Keratinocyte (primary cell): ENCODE results near the gene KCNN1. TPM values are rescaled to one million over a fixed set of nuclear protein-coding genes. Genes with fewer than 3 reads are reported as not detected.

Experiments
- DNase-seq: peaks from one replicate; pipeline ENCODE4 v3.0.0-alpha.2; 2011; ENCODE audit warnings: low read depth, missing footprints, low spot score
- FAIRE-seq: peaks from 2 replicates; lab custom pipeline; 2011; peaks lifted over from hg19 to GRCh38; lab: Jason Lieb, UNC
- H2AFZ ChIP-seq: 2 replicates; pipeline ENCODE4 v1.6.0; 2012; ENCODE audit warnings: low read length, control low read depth, inconsistent platforms; ENCODE audit not compliant: control insufficient read depth
- H3K27ac ChIP-seq: 2 replicates; pipeline ENCODE4 v1.5.1; 2011; ENCODE audit warnings: low read length; ENCODE audit not compliant: control insufficient read depth, insufficient read depth
- H3K27me3 ChIP-seq: 3 replicates; pipeline ENCODE4 v1.6.0; 2011; ENCODE audit warnings: low read length; ENCODE audit not compliant: control insufficient read depth, insufficient read depth; ENCODE audit errors: extremely low read depth
- H3K36me3 ChIP-seq, 2 experiments: 2 replicates in 1 of 2; 3 replicates in 1 of 2; pipeline ENCODE4 v1.5.1; 2011; ENCODE audit warnings: low read length in 2 of 2, mild to moderate bottlenecking in 1 of 2; ENCODE audit not compliant: control insufficient read depth in 2 of 2, insufficient read depth in 2 of 2; ENCODE audit errors: extremely low read depth in 1 of 2
- H3K4me1 ChIP-seq: 3 replicates; pipeline ENCODE4 v1.5.1; 2011; ENCODE audit warnings: low read length; ENCODE audit not compliant: control insufficient read depth, insufficient read depth; ENCODE audit errors: extremely low read depth
- H3K4me2 ChIP-seq: 3 replicates; pipeline ENCODE4 v1.6.0; 2011; ENCODE audit warnings: low read depth, low read length; ENCODE audit not compliant: control insufficient read depth, insufficient read depth; ENCODE audit errors: extremely low read depth
- H3K4me3 ChIP-seq, 3 experiments: fragments of 200-600 bp in 1 of 3; sonication (generic) in 1 of 3; 2 replicates in 2 of 3; 3 replicates in 1 of 3; pipeline ENCODE4 v1.5.1; 2011 to 2016; ENCODE audit warnings: low read length in 3 of 3, mild to moderate bottlenecking in 3 of 3, control low read depth in 2 of 3, inconsistent platforms in 1 of 3, low read depth in 1 of 3, mixed read lengths in 1 of 3, mixed run types in 1 of 3, moderate library complexity in 1 of 3; ENCODE audit not compliant: control insufficient read depth in 2 of 3, insufficient read depth in 2 of 3; ENCODE audit errors: extremely low read depth in 1 of 3
- H3K79me2 ChIP-seq: 2 replicates; pipeline ENCODE4 v1.6.0; 2012; ENCODE audit warnings: low read length; ENCODE audit not compliant: control insufficient read depth, insufficient read depth
- H3K9ac ChIP-seq: 3 replicates; pipeline ENCODE4 v1.6.0; 2011; ENCODE audit warnings: low read length; ENCODE audit not compliant: control insufficient read depth, insufficient read depth; ENCODE audit errors: extremely low read depth
- H3K9me1 ChIP-seq: 3 replicates; pipeline ENCODE4 v1.6.0; 2011; ENCODE audit warnings: low read length; ENCODE audit not compliant: control insufficient read depth, insufficient read depth; ENCODE audit errors: extremely low read depth
- H3K9me3 ChIP-seq: 2 replicates; pipeline ENCODE4 v1.5.1; 2012; ENCODE audit warnings: low read depth, low read length; ENCODE audit not compliant: control insufficient read depth
- H4K20me1 ChIP-seq: 3 replicates; pipeline ENCODE4 v1.6.0; 2011; ENCODE audit warnings: low read length; ENCODE audit not compliant: control insufficient read depth, insufficient read depth; ENCODE audit errors: extremely low read depth
- CTCF ChIP-seq, 3 experiments: IDR thresholded peaks in 1 of 3; conservative IDR thresholded peaks in 1 of 3; optimal IDR thresholded peaks in 1 of 3; 2 replicates in 2 of 3; 3 replicates in 1 of 3; pipeline versions ENCODE3 to v1.5.1; 2011; ENCODE audit warnings: low read length in 3 of 3, mild to moderate bottlenecking in 3 of 3, moderate library complexity in 2 of 3, control low read depth in 1 of 3, inconsistent platforms in 1 of 3; ENCODE audit not compliant: insufficient read depth in 2 of 3; ENCODE audit errors: extremely low read depth in 1 of 3
- EZH2 ChIP-seq: IDR thresholded peaks from one replicate; pipeline ENCODE4 v1.6.1; 2012; ENCODE audit warnings: inconsistent platforms, mild to moderate bottlenecking, low read length, moderate library complexity
- dilution Hi-C: fragments of 300-500 bp; cut with MboI; formaldehyde crosslinking; loops from one replicate; pipeline ENCODE4 v1.7.0; 2020; ENCODE audit warnings: low sequenced_read_pairs; ENCODE audit not compliant: extremely low pct_ligation_motif_present
- polyA plus RNA-seq, 5 experiments: library from polyadenylated mRNA; depleted of rRNA in 3 of 5; stranded (reverse) in 3 of 5; stranded (forward) in 1 of 5; unstranded in 1 of 5; fragments of >200 nt; gene quantifications; 1 replicate in 1 of 5; 2 replicates in 3 of 5; 3 replicates in 1 of 5; pipeline versions ENCODE4 v1.2.1 to v1.2.3, GENCODE V29; 2011 to 2012; ENCODE audit warnings: missing spikeins in 2 of 5, low read depth in 1 of 5, low replicate concordance in 1 of 5

Gene KCNN1
- polyA plus RNA-seq, 1 donor (not counting 4 experiments of a cell fraction or from before 2014, with no cell fraction given), result not detected

- peaks cover 37% of the 10 kb centered on the region for H3K4me1 ChIP-seq
- H4K20me1 ChIP-seq, result peaks cover 3% of the 10 kb centered on the region
- H3K9me1 ChIP-seq, result no peaks in the 10 kb centered on the region
- peaks cover 37% of the 10 kb centered on the region for H3K27me3 ChIP-seq
- H3K4me2 ChIP-seq, result peak overlapping the region; percentile 89
- H2AFZ ChIP-seq, result peak overlapping the region; percentile 83
- FAIRE-seq (no peak), DNase-seq (no peak)
- peak in 1 of 3 experiments; percentile 5 for TF ChIP-seq CTCF (optimal IDR thresholded peaks at IDR 0.05 in 1 of 3, IDR thresholded peaks at IDR 0.05 in 1 of 3, conservative IDR thresholded peaks at IDR 0.05 in 1 of 3; ENCODE audit: extremely low read depth in 1 of 3, insufficient read depth in 2 of 3, low read length in 3 of 3)
- TF ChIP-seq EZH2, result no peak
- peaks cover 0 to 3% of the 10 kb centered on the region in 2 experiments for H3K36me3 ChIP-seq
- dilution Hi-C loops, result no loop called here
- H3K4me3 ChIP-seq, result peak overlapping the region; percentile 27 to 71 (median 46)
- H3K9me3 ChIP-seq, result no peaks in the 10 kb centered on the region
- H3K27ac ChIP-seq, result peak overlapping the region; percentile 6
- H3K79me2 ChIP-seq, result no peaks in the 10 kb centered on the region
- peak overlapping the region; percentile 56 for H3K9ac ChIP-seq
These were observed 19.7 kb upstream of the KCNN1 start for GRCh38 chr19:17946965-17947784.

- Histone ChIP-seq H3K4me1 (peaks cover 36% of the 10 kb centered on the region), H3K9me1 (no peaks in the 10 kb centered on the region), H3K4me2 (peak overlapping the region; percentile 89), H3K4me3 (peak overlapping the region; percentile 43 to 71 (median 53)), H3K79me2 (no peaks in the 10 kb centered on the region), H4K20me1 (peaks cover 3% of the 10 kb centered on the region), H3K9ac (peak overlapping the region; percentile 61), H3K27me3 (peaks cover 45% of the 10 kb centered on the region), H3K9me3 (no peaks in the 10 kb centered on the region), H3K27ac (no peak overlapping the region), H3K36me3 (peaks cover 0 to 1% of the 10 kb centered on the region in 2 experiments), H2AFZ (no peak overlapping the region)
- dilution Hi-C loops, result no loop called here
- no peak for TF ChIP-seq CTCF (optimal IDR thresholded peaks at IDR 0.05 in 1 of 3, IDR thresholded peaks at IDR 0.05 in 1 of 3, conservative IDR thresholded peaks at IDR 0.05 in 1 of 3; ENCODE audit: extremely low read depth in 1 of 3, insufficient read depth in 2 of 3, low read length in 3 of 3)
- TF ChIP-seq EZH2, result no peak
- FAIRE-seq (no peak), DNase-seq (no peak)
These were observed 18.9 kb upstream of the KCNN1 start for GRCh38 chr19:17947815-17948513.
